Hepatocyte (in vitro differentiated cells): ENCODE data around the gene STX1B. TPM values are rescaled to one million over a fixed set of nuclear protein-coding genes. Genes with fewer than 3 reads are reported as not detected.
"Not testable (repeated sequence)": the region's sequence is repeated elsewhere in the genome, so short reads cannot be mapped to it uniquely, and the experiment has no call there.

Source experiments
- DNase-seq: peaks from one replicate; pipeline ENCODE4 v3.0.0-alpha.2; 2016; ENCODE audit warnings: low spot score
- H2AFZ ChIP-seq: fragments of 200-600 bp; sonication (generic); 2 replicates; pipeline ENCODE4 v1.6.0; 2016; ENCODE audit warnings: antibody characterized with exemption, mild to moderate bottlenecking
- H3K27ac ChIP-seq: fragments of 200-600 bp; sonication (generic); 2 replicates; pipeline ENCODE4 v1.5.1; 2016; ENCODE audit warnings: mild to moderate bottlenecking
- H3K27me3 ChIP-seq: fragments of 200-600 bp; sonication (generic); 2 replicates; pipeline ENCODE4 v1.6.1; 2016
- H3K36me3 ChIP-seq: fragments of 200-600 bp; sonication (generic); replicated peaks from 2 replicates; pipeline ENCODE4 v1.5.1; 2016; ENCODE audit warnings: low read depth; ENCODE audit not compliant: insufficient read depth
- H3K4me1 ChIP-seq: fragments of 200-600 bp; sonication (generic); 2 replicates; pipeline ENCODE4 v1.5.1; 2016; ENCODE audit warnings: mild to moderate bottlenecking, moderate library complexity; ENCODE audit not compliant: insufficient read depth
- H3K4me2 ChIP-seq: fragments of 200-600 bp; sonication (generic); 2 replicates; pipeline ENCODE4 v1.6.0; 2016
- H3K4me3 ChIP-seq: fragments of 200-600 bp; sonication (generic); 2 replicates; pipeline ENCODE4 v1.5.1; 2016; ENCODE audit warnings: mild to moderate bottlenecking
- H3K79me2 ChIP-seq: fragments of 200-600 bp; sonication (generic); 2 replicates; pipeline ENCODE4 v1.6.0; 2017; ENCODE audit warnings: mild to moderate bottlenecking
- H3K9me2 ChIP-seq: fragments of 200-600 bp; sonication (generic); replicated peaks from 2 replicates; pipeline ENCODE4 v1.6.0; 2017; ENCODE audit warnings: mild to moderate bottlenecking; ENCODE audit not compliant: insufficient read depth
- H3K9me3 ChIP-seq: fragments of 200-600 bp; sonication (generic); 2 replicates; pipeline ENCODE4 v1.5.1; 2016; ENCODE audit warnings: low read depth, mild to moderate bottlenecking
- H4K20me1 ChIP-seq: fragments of 200-600 bp; sonication (generic); 2 replicates; pipeline ENCODE4 v1.6.0; 2016; ENCODE audit warnings: mild to moderate bottlenecking; ENCODE audit not compliant: insufficient read depth, poor library complexity, severe bottlenecking
- CTCF ChIP-seq: fragments of 200-600 bp; sonication (generic); IDR thresholded peaks from 2 replicates; pipeline ENCODE4 v1.5.1; 2016; ENCODE audit warnings: antibody characterized with exemption, mild to moderate bottlenecking; ENCODE audit not compliant: poor library complexity
- EZH2 ChIP-seq: fragments of 200-600 bp; sonication (generic); IDR thresholded peaks from 2 replicates; pipeline ENCODE4 v1.6.1; 2016; ENCODE audit warnings: antibody characterized with exemption, mild to moderate bottlenecking, borderline replicate concordance
- EZH2phosphoT487 ChIP-seq: fragments of 200-600 bp; sonication (generic); IDR thresholded peaks from one replicate; pipeline ENCODE4 v1.6.1; 2018; ENCODE audit warnings: antibody characterized with exemption, mild to moderate bottlenecking, low read depth, moderate library complexity; ENCODE audit not compliant: unreplicated experiment, severe bottlenecking
- WGBS: methylation state at CpG from one replicate; pipeline ENCODE4 v1.1.6; 2016; ENCODE audit warnings: low lambda C conversion rate; ENCODE audit errors: missing lambda C conversion rate; 5-methylcytosine and 5-hydroxymethylcytosine counted together
- polyA plus RNA-seq: library from polyadenylated mRNA; unstranded; fragments of >200 nt; fragmentation: Nextera tagmentation; extraction: Ambion mirVana; gene quantifications from 2 replicates; pipeline ENCODE4 v1.2.1, GENCODE V29; 2016
- total RNA-seq: library from RNA; depleted of rRNA; stranded (reverse); fragments of >200 nt; gene quantifications from 2 replicates; pipeline ENCODE4 v1.2.3, GENCODE V29; 2014

The STX1B gene
- total and polyA plus RNA-seq, 2 experiments from 2014 or later = 0.87 to 2.7 TPM

- H3K4me1 ChIP-seq = no peaks in the 10 kb centered on the region
- WGBS = 78% methylated on average over 6 of the region's 6 CpGs
- H3K27me3 ChIP-seq = peaks cover 16% of the 10 kb centered on the region
- H4K20me1 ChIP-seq = no peaks in the 10 kb centered on the region
- H3K9me2 ChIP-seq = no peaks in the 10 kb centered on the region
- H2AFZ ChIP-seq = no peak overlapping the region
- TF ChIP-seq CTCF (no peak), EZH2 (no peak), EZH2phosphoT487 (no peak)
- H3K4me3 ChIP-seq = no peak overlapping the region
- no peak for DNase-seq
- no peak overlapping the region for H3K4me2 ChIP-seq
- H3K79me2 ChIP-seq = no peaks in the 10 kb centered on the region
- no peak overlapping the region for H3K27ac ChIP-seq
- H3K9me3 ChIP-seq = no peaks in the 10 kb centered on the region
- H3K36me3 ChIP-seq = no peaks in the 10 kb centered on the region
Observed at GRCh38 chr16:31016018-31016417, 5.6 kb upstream of the STX1B start.

GRCh38 chr16:31013292-31013691 is 2.9 kb upstream of the STX1B start:
- H3K4me2 ChIP-seq, H3K4me3 ChIP-seq, DNase-seq, H3K36me3 ChIP-seq, H3K9me3 ChIP-seq, H3K27ac ChIP-seq, H3K9me2 ChIP-seq, H4K20me1 ChIP-seq, H3K79me2 ChIP-seq, H3K4me1 ChIP-seq, H2AFZ ChIP-seq: not testable (repeated sequence)
- peaks cover 28% of the 10 kb centered on the region for H3K27me3 ChIP-seq

DNA sequence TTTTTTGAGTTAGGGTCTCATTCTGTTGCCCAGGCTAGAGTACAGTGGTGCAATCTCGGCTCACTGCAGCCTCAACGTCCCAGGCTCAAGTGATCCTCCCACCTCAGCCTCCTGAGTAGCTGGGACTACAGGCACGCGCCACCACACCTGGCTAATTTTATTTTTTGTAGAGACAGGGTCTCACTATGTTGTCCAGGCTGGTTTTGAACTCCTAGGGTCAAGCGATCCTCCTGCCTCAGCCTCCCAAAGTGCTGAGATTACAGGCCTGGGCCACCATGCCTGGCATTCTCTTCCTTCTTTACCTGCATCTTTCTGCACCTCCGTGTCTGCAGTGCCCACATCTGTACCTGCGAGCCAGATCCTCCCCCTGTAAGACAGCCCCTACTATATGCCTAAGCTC is 1.4 kb upstream of the STX1B start:
- not testable (repeated sequence) for H2AFZ ChIP-seq, H3K79me2 ChIP-seq, H3K36me3 ChIP-seq, H3K4me1 ChIP-seq, H3K27ac ChIP-seq, H4K20me1 ChIP-seq, H3K9me2 ChIP-seq, H3K4me3 ChIP-seq, H3K9me3 ChIP-seq, DNase-seq, H3K4me2 ChIP-seq
- 91% methylated on average over 7 of the region's 7 CpGs for WGBS
- H3K27me3 ChIP-seq = peaks cover 36% of the 10 kb centered on the region

GRCh38 chr16:31009894-31010584 is 399 bp downstream of the STX1B start:
- Histone ChIP-seq H3K4me2 (peak overlapping the region; percentile 68), H2AFZ (no peak overlapping the region)

More at GRCh38 chr16:31009894-31010584, 399 bp downstream of the STX1B start:
- Histone ChIP-seq H3K4me3 (no peak overlapping the region), H3K4me1 (no peaks in the 10 kb centered on the region), H3K36me3 (no peaks in the 10 kb centered on the region), H4K20me1 (no peaks in the 10 kb centered on the region), H3K27ac (no peak overlapping the region), H3K79me2 (no peaks in the 10 kb centered on the region), H3K9me3 (no peaks in the 10 kb centered on the region), H3K9me2 (no peaks in the 10 kb centered on the region), H3K27me3 (peaks cover 36% of the 10 kb centered on the region)
- DNase-seq = no peak
- no peak for TF ChIP-seq CTCF
- 16% methylated on average over 23 of the region's 36 CpGs for WGBS
